H1 (cell line): ENCODE measurements around the gene DCTN5. TPM values are rescaled to one million over a fixed set of nuclear protein-coding genes. Genes with fewer than 3 reads are reported as not detected.

Source experiments
- CTCF ChIA-PET: fragments of 300-600 bp; sonication (Branson Sonifier 250); formaldehyde crosslinking; loops from one replicate; lab custom pipeline; 2021; ENCODE audit not compliant: partially characterized antibody; lab: Charles Lee
- POLR2A ChIA-PET: fragments of 300-600 bp; sonication (Branson Sonifier 250); formaldehyde crosslinking; loops from one replicate; lab custom pipeline; 2021; ENCODE audit warnings: inconsistent platforms; ENCODE audit not compliant: partially characterized antibody; lab: Charles Lee
- DNase-seq, 2 experiments: peaks; one replicate each; pipeline versions ENCODE4 v3.0.0 to v3.0.0-alpha.2; 2010 to 2022; ENCODE audit warnings: low spot score in 2 of 2, low read depth in 1 of 2, mixed read lengths in 1 of 2
- FAIRE-seq: peaks from 2 replicates; lab custom pipeline; 2011; peaks lifted over from hg19 to GRCh38; lab: Jason Lieb, UNC
- H2AFZ ChIP-seq: 2 replicates; pipeline ENCODE4 v1.8.1; 2012; ENCODE audit warnings: low read length, inconsistent platforms
- H2AK5ac ChIP-seq: 2 replicates; pipeline ENCODE4 v1.6.1; 2013; ENCODE audit warnings: low read depth, low read length
- H2BK120ac ChIP-seq: replicated peaks from 2 replicates; pipeline ENCODE3; 2013; ENCODE audit warnings: low read depth, low read length, inconsistent platforms
- H2BK12ac ChIP-seq: 2 replicates; pipeline ENCODE4 v1.6.1; 2013; ENCODE audit warnings: low read depth, low read length
- H2BK15ac ChIP-seq: 2 replicates; pipeline ENCODE4 v1.6.1; 2013; ENCODE audit warnings: low read length
- H2BK20ac ChIP-seq: 2 replicates; pipeline ENCODE4 v1.6.1; 2013; ENCODE audit warnings: low read length
- H2BK5ac ChIP-seq: 2 replicates; pipeline ENCODE4 v1.6.1; 2013; ENCODE audit warnings: low read depth, low read length
- H3K14ac ChIP-seq: 2 replicates; pipeline ENCODE4 v1.6.1; 2013; ENCODE audit warnings: inconsistent platforms; ENCODE audit not compliant: insufficient read length
- H3K18ac ChIP-seq: 2 replicates; pipeline ENCODE4 v1.6.1; 2013; ENCODE audit warnings: low read length; ENCODE audit errors: extremely low read depth
- H3K23ac ChIP-seq: 2 replicates; pipeline ENCODE4 v1.6.1; 2013; ENCODE audit warnings: inconsistent platforms; ENCODE audit not compliant: insufficient read length
- H3K23me2 ChIP-seq: 2 replicates; pipeline ENCODE4 v1.6.1; 2013; ENCODE audit warnings: low read depth, low read length
- H3K27ac ChIP-seq: 2 replicates; pipeline ENCODE4 v1.6.1; 2011; ENCODE audit warnings: low read depth, low read length, inconsistent platforms
- H3K27me3 ChIP-seq, 4 experiments: replicated peaks in 1 of 4; 1 replicate in 1 of 4; 2 replicates in 3 of 4; pipeline versions ENCODE4 v1.6.1 to v1.8.1; 2011 to 2013; ENCODE audit warnings: low read length in 3 of 4, mild to moderate bottlenecking in 3 of 4, inconsistent platforms in 2 of 4, mixed read lengths in 2 of 4, moderate library complexity in 1 of 4; ENCODE audit not compliant: control insufficient read depth in 3 of 4, insufficient read depth in 3 of 4; ENCODE audit errors: extremely low read depth in 1 of 4
- H3K36me3 ChIP-seq, 4 experiments: 2 replicates each; pipeline versions ENCODE4 v1.6.1 to v1.8.1; 2011 to 2013; ENCODE audit warnings: mild to moderate bottlenecking in 4 of 4, low read length in 3 of 4, moderate library complexity in 2 of 4, control low read depth in 1 of 4, inconsistent platforms in 1 of 4; ENCODE audit not compliant: insufficient read depth in 4 of 4, control insufficient read depth in 2 of 4
- H3K4ac ChIP-seq: replicated peaks from 2 replicates; pipeline ENCODE3; 2013; ENCODE audit warnings: low read length, low read depth, mixed read lengths, inconsistent platforms; ENCODE audit not compliant: insufficient read length
- H3K4me1 ChIP-seq, 4 experiments: replicated peaks in 1 of 4; 1 replicate in 1 of 4; 2 replicates in 3 of 4; pipeline versions ENCODE4 v1.6.1 to v1.8.1; 2011 to 2013; ENCODE audit warnings: low read length in 3 of 4, inconsistent platforms in 2 of 4, mixed read lengths in 1 of 4; ENCODE audit not compliant: insufficient read depth in 4 of 4, control insufficient read depth in 3 of 4
- H3K4me2 ChIP-seq, 2 experiments: 2 replicates each; pipeline versions ENCODE4 v1.6.1 to v1.8.1; 2011 to 2013; ENCODE audit warnings: low read depth in 2 of 2, low read length in 2 of 2, control low read depth in 1 of 2, inconsistent platforms in 1 of 2, mild to moderate bottlenecking in 1 of 2; ENCODE audit not compliant: insufficient read depth in 1 of 2
- H3K4me3 ChIP-seq, 4 experiments: fragments of 200-600, 300-600 bp in 1 of 4; sonication (generic), shearing (Covaris generic), sonication (Bioruptor Twin) in 1 of 4; 2 replicates each; pipeline versions ENCODE4 v1.5.1 to v1.8.1; 2011 to 2016; ENCODE audit warnings: low read length in 4 of 4, low read depth in 3 of 4, control low read depth in 2 of 4, inconsistent platforms in 2 of 4, mild to moderate bottlenecking in 2 of 4, mixed read lengths in 1 of 4, moderate library complexity in 1 of 4; ENCODE audit not compliant: insufficient read depth in 2 of 4; ENCODE audit errors: extremely low read depth in 1 of 4
- H3K56ac ChIP-seq: replicated peaks from 2 replicates; pipeline ENCODE3; 2013; ENCODE audit warnings: low read depth, mild to moderate bottlenecking, mixed read lengths, low read length, inconsistent platforms; ENCODE audit not compliant: insufficient read length
- H3K79me1 ChIP-seq: 2 replicates; pipeline ENCODE4 v1.6.1; 2013; ENCODE audit warnings: low read depth, low read length, control low read depth
- H3K79me2 ChIP-seq, 2 experiments: 2 replicates each; pipeline versions ENCODE4 v1.6.1 to v1.8.1; 2012 to 2013; ENCODE audit warnings: low read length in 2 of 2, mild to moderate bottlenecking in 2 of 2, inconsistent platforms in 1 of 2; ENCODE audit not compliant: insufficient read depth in 2 of 2, control insufficient read depth in 1 of 2
- H3K9ac ChIP-seq, 4 experiments: replicated peaks in 1 of 4; 1 replicate in 1 of 4; 2 replicates in 3 of 4; pipeline versions ENCODE4 v1.6.1 to v1.8.1; 2011 to 2013; ENCODE audit warnings: low read depth in 3 of 4, low read length in 3 of 4, control low read depth in 2 of 4, mild to moderate bottlenecking in 2 of 4, moderate library complexity in 2 of 4, inconsistent platforms in 1 of 4; ENCODE audit errors: extremely low read depth in 1 of 4
- H3K9me3 ChIP-seq, 2 experiments: 2 replicates each; pipeline versions ENCODE4 v1.6.1 to v1.8.1; 2012 to 2013; ENCODE audit warnings: mild to moderate bottlenecking in 2 of 2, moderate library complexity in 2 of 2, control low read depth in 1 of 2, inconsistent platforms in 1 of 2, low read depth in 1 of 2, low read length in 1 of 2, mixed read lengths in 1 of 2; ENCODE audit not compliant: insufficient read depth in 2 of 2
- H4K20me1 ChIP-seq, 2 experiments: replicated peaks in 1 of 2; 2 replicates each; pipeline versions ENCODE3 to v1.8.1; 2011 to 2013; ENCODE audit warnings: inconsistent platforms in 2 of 2, low read length in 2 of 2, mild to moderate bottlenecking in 1 of 2; ENCODE audit not compliant: insufficient read depth in 2 of 2, control insufficient read depth in 1 of 2
- H4K5ac ChIP-seq: 2 replicates; pipeline ENCODE4 v1.6.1; 2013; ENCODE audit warnings: low read length, low read depth, mixed read lengths, inconsistent platforms; ENCODE audit not compliant: insufficient read length
- H4K8ac ChIP-seq: 2 replicates; pipeline ENCODE4 v1.8.0; 2013; ENCODE audit warnings: mild to moderate bottlenecking, moderate library complexity, low read length, inconsistent platforms; ENCODE audit not compliant: insufficient read depth; ENCODE audit errors: extremely low read depth
- H4K91ac ChIP-seq: replicated peaks from 2 replicates; pipeline ENCODE3; 2013; ENCODE audit warnings: low read length, mixed read lengths, inconsistent platforms; ENCODE audit not compliant: insufficient read length
- ASH2L ChIP-seq: fragments of 200-600, 300-600 bp; sonication (generic); IDR thresholded peaks from one replicate; pipeline ENCODE4 v1.7.1; 2017; ENCODE audit warnings: low read length
- SP1 ChIP-seq: IDR thresholded peaks from 2 replicates; pipeline ENCODE4 v1.6.1; 2011; ENCODE audit warnings: low read depth, low read length
- TAF7 ChIP-seq: optimal IDR thresholded peaks from 2 replicates; pipeline ENCODE3; 2011; ENCODE audit warnings: low read depth, mild to moderate bottlenecking, inconsistent platforms, low read length, moderate library complexity, borderline replicate concordance
- TCF12 ChIP-seq: IDR thresholded peaks from 2 replicates; pipeline ENCODE4 v1.6.1; 2011; ENCODE audit warnings: low read depth, mild to moderate bottlenecking, low read length
- WGBS, 2 experiments: shearing (Covaris generic) in 1 of 2; methylation state at CpG; one replicate each; pipeline versions ENCODE4 v1.1.6 to v1.1.7; 2013 to 2015; ENCODE audit warnings: low lambda C conversion rate in 2 of 2, mixed read lengths in 2 of 2, inconsistent platforms in 1 of 2, low coverage in 1 of 2, missing lambda C conversion rate in 1 of 2; ENCODE audit not compliant: insufficient replicate concordance in 2 of 2, insufficient coverage in 1 of 2, insufficient read length in 1 of 2; ENCODE audit errors: extremely low coverage in 1 of 2, missing lambda C conversion rate in 1 of 2; 5-methylcytosine and 5-hydroxymethylcytosine counted together
- polyA plus RNA-seq, 7 experiments: library from polyadenylated mRNA; depleted of rRNA in 3 of 7; stranded (reverse) in 5 of 7; unstranded in 2 of 7; fragments of >200 nt in 5 of 7; fragments of 200-250 nt in 2 of 7; gene quantifications; 1 replicate in 5 of 7; 2 replicates in 1 of 7; 4 replicates in 1 of 7; pipeline versions ENCODE4 v1.2.1 to v1.2.3, GENCODE V29; 2011 to 2013; ENCODE audit warnings: missing spikeins in 2 of 7, mixed read lengths in 2 of 7
- total RNA-seq: library from RNA; stranded (reverse); fragmentation: NEBNext Ultra II Directional; extraction: Animal tissue kit (Norgen Biotek cat#: 25700); gene quantifications from 2 replicates; pipeline ENCODE4 v1.2.1, GENCODE V29; 2021
- TF ChIP-seq, protein P1 (sequence below): IDR thresholded peaks from 2 replicates; pipeline ENCODE4 v1.6.1; 2012; ENCODE audit warnings: inconsistent platforms

Gene DCTN5
- total and polyA plus RNA-seq, 2 of the 8 experiments (the other 6 are each of a cell fraction or from before 2014, with no cell fraction given), result 36.0 to 74.0 TPM

DNA sequence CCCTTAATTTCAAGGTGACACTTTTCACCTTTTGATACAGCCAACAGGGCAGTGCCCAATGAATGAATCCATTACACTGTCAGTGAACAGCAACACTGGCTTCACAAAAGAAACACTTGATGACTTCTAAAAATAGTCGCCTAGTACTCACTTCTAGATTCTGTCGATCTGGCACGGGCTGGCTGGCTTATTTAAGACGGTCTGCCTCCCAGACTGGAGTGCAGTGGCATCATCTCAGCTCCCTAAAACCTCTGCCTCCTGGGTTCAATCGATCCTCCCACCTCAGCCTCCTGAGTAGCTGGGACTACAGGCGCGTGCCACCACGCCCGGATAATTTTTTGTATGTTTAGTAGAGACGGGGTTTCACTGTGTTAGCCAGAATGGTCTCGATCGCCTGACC is 47.1 kb upstream of the DCTN5 start:
- CTCF ChIA-PET, result no interaction called here
- Histone ChIP-seq H3K56ac (no peak overlapping the region), H3K23ac (no peak overlapping the region), H3K79me1 (peaks cover 12% of the 10 kb centered on the region), H2BK12ac (no peak overlapping the region), H3K9ac (no peak overlapping the region), H2BK120ac (no peak overlapping the region), H3K36me3 (peaks cover 12 to 37% (median 29%) of the 10 kb centered on the region in 4 experiments), H3K4me1 (peaks cover 2 to 7% (median 3%) of the 10 kb centered on the region in 4 experiments; a peak in 4 of 7 replicates), H2BK5ac (no peak overlapping the region), H4K20me1 (peaks cover 3 to 9% of the 10 kb centered on the region in 2 experiments), H2BK20ac (no peak overlapping the region), H2AK5ac (no peak overlapping the region), H3K23me2 (peaks cover 6% of the 10 kb centered on the region), H3K27me3 (no peaks in the 10 kb centered on the region), H3K18ac (no peak overlapping the region), H3K9me3 (no peaks in the 10 kb centered on the region), H4K91ac (no peak overlapping the region), H4K5ac (no peak overlapping the region), H3K79me2 (peaks cover 34 to 66% of the 10 kb centered on the region in 2 experiments), H3K4ac (no peak overlapping the region), H3K27ac (no peak overlapping the region), H3K14ac (no peak overlapping the region), H2BK15ac (no peak overlapping the region), H4K8ac (no peak overlapping the region), H2AFZ (no peak overlapping the region), H3K4me2 (no peak overlapping the region; a peak in 1 of 4 replicates), H3K4me3 (no peak overlapping the region)
- POLR2A ChIA-PET, result interaction anchor here (1.0 to 2.6 kb wide), 2 partner anchors 12 to 32 kb away, joined by 3 to 7 read pairs; no protein-coding TSS in a partner anchor
- FAIRE-seq (no peak), DNase-seq (no peak)
- WGBS, 2 experiments, result 99% methylated on average over 12 of the region's 12 CpGs; no CpG with 5 or more reads in 1 of the 2 experiments
- TF ChIP-seq SP1 (no peak), ASH2L (no peak), TAF7 (no peak), TCF12 (no peak)
- TF ChIP-seq, protein P1, sequence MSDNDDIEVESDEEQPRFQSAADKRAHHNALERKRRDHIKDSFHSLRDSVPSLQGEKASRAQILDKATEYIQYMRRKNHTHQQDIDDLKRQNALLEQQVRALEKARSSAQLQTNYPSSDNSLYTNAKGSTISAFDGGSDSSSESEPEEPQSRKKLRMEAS, result no peak
